HL-60/S4 (cell line): ENCODE measurements around the gene CTIF.

Experiments used
- in situ Hi-C: fragments of 300-500 bp; cut with MboI; formaldehyde crosslinking; loops from 2 replicates; pipeline ENCODE4 v1.14.3; 2022; ENCODE audit warnings: low sequenced_read_pairs

CTIF gene

GRCh38 chr18:48780201-48780912, 241.5 kb downstream of the CTIF start:
- in situ Hi-C loops = no loop called here

GRCh38 chr18:48780913-48781162, 242.0 kb downstream of the CTIF start:
- in situ Hi-C loops = no loop called here

- in situ Hi-C loops = no loop called here
Observed at GRCh38 chr18:48781163-48781987, 242.5 kb downstream of the CTIF start.

- in situ Hi-C loops = no loop called here
Observed at GRCh38 chr18:48781988-48782363, 243.1 kb downstream of the CTIF start.

GRCh38 chr18:48782381-48782861, 243.6 kb downstream of the CTIF start:
- in situ Hi-C loops = no loop called here

GRCh38 chr18:48783616-48784520, 245.0 kb downstream of the CTIF start:
- in situ Hi-C loops = no loop called here

DNA sequence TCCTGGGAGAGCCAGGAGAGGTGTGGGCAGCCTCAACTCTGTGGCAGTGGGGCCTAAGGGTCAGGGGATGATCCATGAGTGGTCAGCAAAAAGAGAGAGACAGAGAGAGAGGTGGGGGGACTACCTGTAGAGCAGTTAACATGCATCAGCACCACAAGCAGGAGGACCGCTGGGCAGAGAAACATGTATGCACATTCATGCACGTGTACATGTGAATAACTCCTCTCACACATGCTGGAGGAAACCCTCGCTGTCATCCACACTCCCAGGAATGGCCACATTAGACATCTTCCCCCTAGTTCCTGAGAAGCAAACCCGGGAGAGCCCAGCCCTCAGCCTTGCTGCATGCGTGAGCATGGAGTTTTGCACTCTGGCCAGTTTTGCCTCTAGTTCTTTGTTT, 245.8 kb downstream of the CTIF start:
- in situ Hi-C loops = no loop called here

GRCh38 chr18:48785091-48785614, 246.3 kb downstream of the CTIF start:
- in situ Hi-C loops = no loop called here

GRCh38 chr18:48785736-48786454, 247.1 kb downstream of the CTIF start:
- in situ Hi-C loops = no loop called here

- in situ Hi-C loops = no loop called here
Observed at GRCh38 chr18:48786455-48787202, 247.8 kb downstream of the CTIF start.

- in situ Hi-C loops = no loop called here
Observed at GRCh38 chr18:48787203-48788151, 248.6 kb downstream of the CTIF start.

DNA sequence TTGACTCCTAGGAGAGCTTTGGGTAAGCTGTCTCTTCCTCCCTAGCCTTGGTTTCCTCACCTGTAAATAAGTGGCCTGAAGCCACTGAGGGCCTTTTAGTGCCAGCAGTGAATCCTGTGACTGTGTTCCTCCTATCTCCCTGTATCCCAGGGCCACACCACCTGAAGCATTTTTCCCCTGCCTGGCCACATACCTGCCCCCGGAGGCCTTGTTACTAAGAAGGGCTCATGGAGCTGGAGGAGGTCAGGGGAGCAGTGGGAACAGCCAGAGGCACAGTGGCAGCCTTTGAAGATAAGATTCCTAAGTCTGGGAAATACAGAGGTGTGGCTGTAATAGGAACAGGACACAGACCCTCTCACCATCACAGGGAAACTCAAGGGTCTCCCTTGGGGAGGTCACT, 249.5 kb downstream of the CTIF start:
- in situ Hi-C loops = no loop called here

- in situ Hi-C loops = no loop called here
Observed at GRCh38 chr18:48789259-48789812, 250.5 kb downstream of the CTIF start.

- in situ Hi-C loops = no loop called here
Observed at GRCh38 chr18:48790226-48790863, 251.5 kb downstream of the CTIF start.

- in situ Hi-C loops = no loop called here
Observed at GRCh38 chr18:48790869-48791635, 252.2 kb downstream of the CTIF start.

DNA sequence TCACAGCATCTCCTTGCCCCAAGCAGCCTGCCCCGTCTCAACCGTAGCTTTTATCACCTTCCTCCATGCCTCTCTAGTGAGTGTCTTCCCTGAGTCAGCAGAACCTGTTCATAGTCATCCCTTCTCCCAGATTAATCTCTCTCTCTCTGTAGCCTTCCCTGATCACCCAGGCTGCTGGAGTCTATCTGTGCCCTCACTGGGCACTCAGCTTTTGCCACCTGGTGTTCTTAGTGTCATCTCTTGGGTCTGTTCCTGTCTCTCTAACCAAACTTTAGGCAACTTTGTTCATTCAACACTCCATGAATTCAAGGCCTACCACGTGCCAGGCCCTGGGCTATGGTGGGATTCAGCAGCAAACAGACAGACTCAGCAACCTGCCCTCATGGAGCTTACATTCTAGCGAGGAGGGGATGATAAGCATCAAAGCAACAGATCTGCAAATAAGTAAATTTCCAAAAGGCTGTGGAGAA, 252.8 kb downstream of the CTIF start:
- in situ Hi-C loops = no loop called here

DNA sequence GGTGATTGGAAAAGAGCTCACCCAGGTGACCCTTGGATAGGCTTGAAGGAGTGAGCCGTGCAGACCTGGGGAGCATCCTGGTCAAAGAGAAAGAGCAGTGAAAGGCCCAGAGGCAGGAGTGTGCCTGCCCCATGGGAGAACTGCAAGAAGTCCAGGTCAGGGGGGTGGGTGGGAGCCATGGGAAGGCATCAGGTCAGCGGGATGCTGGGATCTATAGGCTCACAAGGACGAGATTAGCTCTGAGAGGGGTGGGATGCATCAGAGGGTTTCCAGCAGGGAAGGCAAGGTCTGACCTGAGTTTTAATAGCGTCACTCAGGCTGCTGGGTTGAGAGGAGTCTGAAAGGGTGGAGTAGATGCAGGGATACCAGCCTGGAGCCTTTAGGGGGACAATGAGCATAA, 253.3 kb downstream of the CTIF start:
- in situ Hi-C loops = no loop called here
